Esophagus muscularis mucosa (tissue), 4 donors: ENCODE measurements around the gene RBM34. TPM values are rescaled to one million over a fixed set of nuclear protein-coding genes. Genes with fewer than 3 reads are reported as not detected.

ENCODE experiments used
- DNase-seq: peaks from one replicate; pipeline ENCODE4 v3.0.0-alpha.2; 2017; ENCODE audit errors: extremely low spot score
- H3K27ac ChIP-seq, 4 donors: fragments of 200-600 bp; sonication (generic); replicated peaks in 1 of 4; 1 replicate in 3 of 4; 2 replicates in 1 of 4; pipeline ENCODE4 v1.5.1; 2016 to 2019; ENCODE audit warnings: mild to moderate bottlenecking in 1 of 4
- H3K27me3 ChIP-seq, 4 donors: fragments of 200-600 bp; sonication (generic); one replicate each; pipeline versions ENCODE4 v1.5.1 to v1.6.0; 2016 to 2019
- H3K36me3 ChIP-seq, 4 donors: fragments of 200-600 bp; sonication (generic); one replicate each; pipeline ENCODE4 v1.5.1; 2016 to 2019
- H3K4me1 ChIP-seq, 4 donors: fragments of 200-600 bp; sonication (generic); one replicate each; pipeline ENCODE4 v1.5.1; 2016 to 2019
- H3K4me3 ChIP-seq, 4 donors: fragments of 200-600 bp; sonication (generic); 1 replicate in 2 of 4; 2 replicates in 2 of 4; pipeline ENCODE4 v1.5.1; 2016 to 2019; ENCODE audit warnings: mild to moderate bottlenecking in 4 of 4, moderate library complexity in 1 of 4
- H3K9me3 ChIP-seq, 4 donors: fragments of 200-600 bp; sonication (generic); 1 replicate in 3 of 4; 2 replicates in 1 of 4; pipeline ENCODE4 v1.5.1; 2016 to 2019
- EP300 ChIP-seq: sonication (generic); formaldehyde crosslinking; IDR thresholded peaks from one replicate; pipeline ENCODE4 v1.6.1; 2017; ENCODE audit warnings: antibody characterized with exemption
- POLR2A ChIP-seq: fragments of 450-650 bp; IDR thresholded peaks from one replicate; pipeline ENCODE4 v1.6.1; 2017; ENCODE audit warnings: antibody characterized with exemption, moderate library complexity, mild to moderate bottlenecking, low read depth
- POLR2AphosphoS5 ChIP-seq, 2 donors: sonication (generic); formaldehyde crosslinking; IDR thresholded peaks; one replicate each; pipeline ENCODE4 v1.6.1; 2017; ENCODE audit warnings: antibody characterized with exemption in 2 of 2
- WGBS: methylation state at CpG from one replicate; pipeline ENCODE4 v1.1.5; 2018; 5-methylcytosine and 5-hydroxymethylcytosine counted together
- intact Hi-C: fragments of 100-400 bp; cut with DNase I; formaldehyde crosslinking; loops from one replicate; pipeline ENCODE4 v1.15.1; 2023
- total RNA-seq, 4 donors: library from RNA; depleted of rRNA; stranded (reverse); fragments of >200 nt; gene quantifications; one replicate each; pipeline versions ENCODE4 v1.1.0 to v1.2.1, GENCODE V29; 2016
- TF ChIP-seq, protein P1 (sequence below), 3 experiments: fragments of 200-600 bp in 2 of 3; fragments of 450-650 bp in 1 of 3; sonication (generic) in 2 of 3; IDR thresholded peaks; one replicate each; pipeline ENCODE4 v1.5.1; 2017 to 2019; ENCODE audit warnings: antibody characterized with exemption in 3 of 3, mild to moderate bottlenecking in 2 of 3, moderate library complexity in 1 of 3

RBM34 gene
- total RNA-seq, 4 donors from 2014 or later = 41.9 to 57.2 (median 53.4) TPM

DNA sequence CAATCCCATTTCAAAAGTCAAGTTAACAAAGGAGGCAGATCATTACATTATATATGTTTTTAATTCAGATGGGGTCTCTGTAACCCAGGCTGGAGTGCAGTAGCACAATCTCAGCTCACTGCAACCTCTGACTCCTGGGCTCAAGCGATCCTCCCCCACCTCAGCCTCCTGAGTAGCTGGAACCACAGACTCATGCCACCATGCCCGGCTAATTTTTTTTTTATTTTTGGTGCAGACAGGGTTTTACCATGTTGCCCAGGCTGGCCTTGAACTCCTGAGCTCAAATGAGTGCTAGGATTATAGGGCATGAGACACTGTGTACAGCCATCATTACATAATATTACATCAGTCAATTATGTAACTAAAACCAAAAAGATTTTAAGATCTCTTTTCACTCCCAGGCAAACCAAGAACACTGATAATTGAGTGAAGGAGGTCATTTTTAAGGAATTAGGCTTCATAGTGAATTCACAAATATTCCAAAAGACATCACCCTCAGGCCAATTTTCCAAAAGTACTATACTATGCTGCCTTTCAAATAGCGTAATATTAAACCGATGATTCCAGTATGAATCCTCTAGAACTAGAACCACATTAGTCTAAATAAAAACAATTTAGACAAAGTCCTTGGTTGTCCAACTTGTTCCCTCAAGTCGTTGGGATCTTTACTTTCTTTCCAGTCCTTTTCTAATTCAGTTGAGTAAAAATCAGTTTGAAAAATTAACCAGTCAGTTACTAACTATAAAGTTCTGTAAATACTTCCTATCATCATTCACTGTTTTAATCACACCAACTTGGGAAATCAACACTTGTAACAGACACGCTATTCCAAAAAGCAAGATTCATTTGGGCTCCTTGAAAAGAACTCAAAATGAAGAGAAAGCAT is 48.5 kb downstream of the RBM34 start:
- Histone ChIP-seq H3K9me3 (no peaks in the 10 kb centered on the region), H3K36me3 (peaks cover 32 to 100% (median 78%) of the 10 kb centered on the region in 4 donors), H3K27me3 (no peaks in the 10 kb centered on the region), H3K4me3 (no peak overlapping the region), H3K4me1 (peaks cover 0 to 9% (median 6%) of the 10 kb centered on the region in 4 donors), H3K27ac (no peak overlapping the region)
- DNase-seq = no peak
- 88% methylated on average over 6 of the region's 6 CpGs for WGBS
- TF ChIP-seq, protein P1, sequence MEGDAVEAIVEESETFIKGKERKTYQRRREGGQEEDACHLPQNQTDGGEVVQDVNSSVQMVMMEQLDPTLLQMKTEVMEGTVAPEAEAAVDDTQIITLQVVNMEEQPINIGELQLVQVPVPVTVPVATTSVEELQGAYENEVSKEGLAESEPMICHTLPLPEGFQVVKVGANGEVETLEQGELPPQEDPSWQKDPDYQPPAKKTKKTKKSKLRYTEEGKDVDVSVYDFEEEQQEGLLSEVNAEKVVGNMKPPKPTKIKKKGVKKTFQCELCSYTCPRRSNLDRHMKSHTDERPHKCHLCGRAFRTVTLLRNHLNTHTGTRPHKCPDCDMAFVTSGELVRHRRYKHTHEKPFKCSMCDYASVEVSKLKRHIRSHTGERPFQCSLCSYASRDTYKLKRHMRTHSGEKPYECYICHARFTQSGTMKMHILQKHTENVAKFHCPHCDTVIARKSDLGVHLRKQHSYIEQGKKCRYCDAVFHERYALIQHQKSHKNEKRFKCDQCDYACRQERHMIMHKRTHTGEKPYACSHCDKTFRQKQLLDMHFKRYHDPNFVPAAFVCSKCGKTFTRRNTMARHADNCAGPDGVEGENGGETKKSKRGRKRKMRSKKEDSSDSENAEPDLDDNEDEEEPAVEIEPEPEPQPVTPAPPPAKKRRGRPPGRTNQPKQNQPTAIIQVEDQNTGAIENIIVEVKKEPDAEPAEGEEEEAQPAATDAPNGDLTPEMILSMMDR (IDR thresholded peaks at IDR 0.05) = no peak
- TF ChIP-seq POLR2A (no peak), POLR2AphosphoS5 (IDR thresholded peaks at IDR 0.05) (no peak), EP300 (no peak)
- intact Hi-C loops = no loop called here

DNA sequence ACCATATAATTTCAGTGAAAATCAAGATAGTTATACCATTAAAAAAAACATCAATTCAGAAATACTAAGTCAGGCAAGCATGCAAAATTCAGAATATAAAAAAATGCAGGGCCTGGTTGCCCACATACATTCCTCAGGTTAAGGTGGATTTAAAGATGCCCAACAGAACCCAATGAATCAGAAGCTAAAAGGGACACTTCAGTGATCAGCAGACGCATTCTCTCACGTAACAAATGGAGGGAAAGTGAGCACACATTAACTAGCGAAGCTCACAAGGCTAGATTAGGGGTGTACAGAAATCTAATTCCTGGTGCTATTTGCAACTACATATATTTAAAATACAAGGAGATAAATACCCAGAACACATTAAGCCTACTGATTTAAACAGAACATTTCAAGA is 49.9 kb downstream of the RBM34 start:
- peaks cover 21 to 94% (median 69%) of the 10 kb centered on the region in 4 donors for H3K36me3 ChIP-seq
- H3K4me1 ChIP-seq = peaks cover 0 to 9% (median 6%) of the 10 kb centered on the region in 4 donors
- 92% methylated on average over 3 of the region's 3 CpGs for WGBS
- intact Hi-C loops = no loop called here
- DNase-seq = no peak
- H3K4me3 ChIP-seq = no peak overlapping the region
- no peaks in the 10 kb centered on the region for H3K9me3 ChIP-seq
- TF ChIP-seq, protein P1 (IDR thresholded peaks at IDR 0.05) = no peak
- TF ChIP-seq POLR2A (no peak), POLR2AphosphoS5 (IDR thresholded peaks at IDR 0.05) (no peak), EP300 (no peak)
- H3K27me3 ChIP-seq = no peaks in the 10 kb centered on the region
- H3K27ac ChIP-seq = no peak overlapping the region

DNA sequence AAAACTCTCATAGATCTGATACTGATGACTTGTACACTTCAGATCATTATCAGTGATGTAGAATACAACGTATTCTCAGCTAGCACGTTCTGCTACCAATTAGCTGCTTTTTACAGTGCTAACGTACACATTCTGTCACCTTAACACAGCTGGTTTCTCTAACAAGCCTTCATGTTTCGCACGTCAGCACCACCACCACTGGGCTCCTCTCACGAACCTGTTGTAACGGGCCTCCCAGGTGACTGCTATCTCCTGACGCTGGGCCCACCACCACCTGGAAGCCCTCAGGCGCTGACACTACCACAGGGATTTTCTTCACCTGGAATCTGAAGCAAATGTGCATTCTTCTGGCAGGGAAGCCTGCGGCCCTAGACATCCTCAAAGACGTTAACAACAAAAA is 52.2 kb downstream of the RBM34 start:
- H3K4me1 ChIP-seq = peaks cover 11 to 27% (median 20%) of the 10 kb centered on the region in 4 donors
- no peak overlapping the region for H3K27ac ChIP-seq
- intact Hi-C loops = loop anchor here (5.0 to 10.0 kb wide), 2 partner anchors 56 to 308 kb away; partner anchors contain the start of gene RBM34
- TF ChIP-seq POLR2A (no peak), EP300 (no peak), POLR2AphosphoS5 (IDR thresholded peaks at IDR 0.05) (no peak)
- TF ChIP-seq, protein P1 (IDR thresholded peaks at IDR 0.05) = no peak
- no peak overlapping the region for H3K4me3 ChIP-seq
- WGBS = 85% methylated on average over 11 of the region's 11 CpGs
- no peaks in the 10 kb centered on the region for H3K27me3 ChIP-seq
- no peak for DNase-seq
- peaks cover 13 to 72% (median 50%) of the 10 kb centered on the region in 4 donors for H3K36me3 ChIP-seq
- H3K9me3 ChIP-seq = no peaks in the 10 kb centered on the region

DNA sequence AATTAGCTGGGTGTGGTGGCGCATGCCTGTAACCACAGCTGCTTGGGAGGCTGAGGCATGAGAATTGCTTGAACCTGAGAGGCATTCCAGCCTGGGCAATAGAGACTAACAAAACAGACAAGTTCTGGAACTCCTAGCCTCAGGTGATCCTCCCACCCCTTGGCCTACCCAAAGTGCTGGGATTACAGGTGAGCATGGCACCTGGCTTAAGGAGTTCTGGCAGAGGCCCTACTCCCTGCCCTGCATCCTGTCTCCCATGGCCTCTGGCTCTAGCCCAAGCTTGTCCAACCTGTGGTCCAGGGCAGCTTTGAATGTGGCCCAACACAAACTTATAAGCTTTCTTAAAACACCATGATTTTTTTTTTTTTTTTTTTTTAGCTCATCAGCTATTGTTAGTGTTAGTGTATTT is 52.9 kb downstream of the RBM34 start:
- Histone ChIP-seq H3K27ac (no peak overlapping the region), H3K36me3 (peaks cover 6 to 65% (median 44%) of the 10 kb centered on the region in 4 donors), H3K27me3 (no peaks in the 10 kb centered on the region), H3K4me3 (no peak overlapping the region), H3K4me1 (peaks cover 11 to 30% (median 21%) of the 10 kb centered on the region in 4 donors), H3K9me3 (no peaks in the 10 kb centered on the region)
- no peak for DNase-seq
- 100% methylated on average over 1 of the region's 1 CpG for WGBS
- no peak for TF ChIP-seq EP300
- TF ChIP-seq, protein P1 (IDR thresholded peaks at IDR 0.05) = no peak
- TF ChIP-seq POLR2AphosphoS5 (IDR thresholded peaks at IDR 0.05) = no peak
- intact Hi-C loops = loop anchor here (5.0 to 10.0 kb wide), 2 partner anchors 57 to 309 kb away; partner anchors contain the start of gene RBM34
